ENCODE measurements around the gene USP16.

The USP16 gene

GRCh38 chr21:29005696-29006095, 18.8 kb upstream of the USP16 start:
- no peak overlapping the region for H2AFZ ChIP-seq (ENCODE audit: low read length)
- H3K27ac ChIP-seq (ENCODE audit: low read length), result no peak overlapping the region
- H3K9me3 ChIP-seq (replicated peaks; ENCODE audit: insufficient read depth, low read length), result no peaks in the 10 kb centered on the region
- no peak for DNase-seq
- peaks cover 17% of the 10 kb centered on the region for H3F3A ChIP-seq (ENCODE audit: insufficient read depth, low read length)
- H3K9me2 ChIP-seq (replicated peaks; ENCODE audit: insufficient read depth, low read length), result no peaks in the 10 kb centered on the region
- no peaks in the 10 kb centered on the region for H3K79me2 ChIP-seq (ENCODE audit: low read length)
- H3K27me3 ChIP-seq (replicated peaks; ENCODE audit: insufficient read depth, low read length), result no peaks in the 10 kb centered on the region
- no peaks in the 10 kb centered on the region for H3K36me3 ChIP-seq (replicated peaks; ENCODE audit: insufficient read depth, low read length)
- TF ChIP-seq CTCF (IDR thresholded peaks at IDR 0.05; ENCODE audit: low read length) (no peak), EZH2phosphoT487 (IDR thresholded peaks at IDR 0.05; ENCODE audit: low read length) (no peak), EZH2 (optimal IDR thresholded peaks at IDR 0.05; ENCODE audit: low read depth, low read length) (no peak)
- no peak overlapping the region for H3K4me3 ChIP-seq (ENCODE audit: low read length)
- no peak overlapping the region for H3K4me2 ChIP-seq (ENCODE audit: low read depth, low read length)
- no peaks in the 10 kb centered on the region for H4K20me1 ChIP-seq (ENCODE audit: insufficient read depth, low read length)
- H3K9ac ChIP-seq (ENCODE audit: low read length), result no peak overlapping the region
- no peaks in the 10 kb centered on the region for H3K4me1 ChIP-seq (ENCODE audit: low read length)

- Histone ChIP-seq H3K4me3 (ENCODE audit: low read length) (no peak overlapping the region), H4K20me1 (ENCODE audit: insufficient read depth, low read length) (no peaks in the 10 kb centered on the region), H3K9me3 (replicated peaks; ENCODE audit: insufficient read depth, low read length) (no peaks in the 10 kb centered on the region), H3K9me2 (replicated peaks; ENCODE audit: insufficient read depth, low read length) (no peaks in the 10 kb centered on the region), H3F3A (ENCODE audit: insufficient read depth, low read length) (peaks cover 15% of the 10 kb centered on the region), H3K27ac (ENCODE audit: low read length) (no peak overlapping the region), H3K36me3 (replicated peaks; ENCODE audit: insufficient read depth, low read length) (no peaks in the 10 kb centered on the region), H3K4me1 (ENCODE audit: low read length) (no peaks in the 10 kb centered on the region), H3K9ac (ENCODE audit: low read length) (no peak overlapping the region), H3K79me2 (ENCODE audit: low read length) (no peaks in the 10 kb centered on the region), H3K27me3 (replicated peaks; ENCODE audit: insufficient read depth, low read length) (no peaks in the 10 kb centered on the region), H2AFZ (ENCODE audit: low read length) (no peak overlapping the region), H3K4me2 (ENCODE audit: low read depth, low read length) (no peak overlapping the region)
- TF ChIP-seq EZH2phosphoT487 (IDR thresholded peaks at IDR 0.05; ENCODE audit: low read length), result no peak
- TF ChIP-seq CTCF (IDR thresholded peaks at IDR 0.05; ENCODE audit: low read length), result no peak
- no peak for TF ChIP-seq EZH2 (optimal IDR thresholded peaks at IDR 0.05; ENCODE audit: low read depth, low read length)
- no peak for DNase-seq
These were observed 17.3 kb upstream of the USP16 start for GRCh38 chr21:29007135-29007534.

GRCh38 chr21:29007810-29008209, 16.7 kb upstream of the USP16 start:
- H3F3A ChIP-seq (ENCODE audit: insufficient read depth, low read length), result peaks cover 9% of the 10 kb centered on the region
- H3K9ac ChIP-seq (ENCODE audit: low read length), result no peak overlapping the region
- TF ChIP-seq EZH2 (optimal IDR thresholded peaks at IDR 0.05; ENCODE audit: low read depth, low read length) (no peak), EZH2phosphoT487 (IDR thresholded peaks at IDR 0.05; ENCODE audit: low read length) (no peak), CTCF (IDR thresholded peaks at IDR 0.05; ENCODE audit: low read length) (no peak)
- no peak overlapping the region for H3K4me2 ChIP-seq (ENCODE audit: low read depth, low read length)
- no peak overlapping the region for H3K27ac ChIP-seq (ENCODE audit: low read length)
- H3K4me3 ChIP-seq (ENCODE audit: low read length), result no peak overlapping the region
- no peak for DNase-seq
- H3K9me2 ChIP-seq (replicated peaks; ENCODE audit: insufficient read depth, low read length), result no peaks in the 10 kb centered on the region
- H3K27me3 ChIP-seq (replicated peaks; ENCODE audit: insufficient read depth, low read length), result no peaks in the 10 kb centered on the region
- no peaks in the 10 kb centered on the region for H3K4me1 ChIP-seq (ENCODE audit: low read length)
- H3K36me3 ChIP-seq (replicated peaks; ENCODE audit: insufficient read depth, low read length), result no peaks in the 10 kb centered on the region
- H3K9me3 ChIP-seq (replicated peaks; ENCODE audit: insufficient read depth, low read length), result no peaks in the 10 kb centered on the region
- H4K20me1 ChIP-seq (ENCODE audit: insufficient read depth, low read length), result no peaks in the 10 kb centered on the region
- H3K79me2 ChIP-seq (ENCODE audit: low read length), result no peaks in the 10 kb centered on the region
- no peak overlapping the region for H2AFZ ChIP-seq (ENCODE audit: low read length)

Data from MM.1S (cell line).